HEK293 (cell line): ENCODE data around the gene AEBP2.

Experiments used
- EGR2 ChIP-seq: fragments of 450-650 bp; formaldehyde crosslinking; IDR thresholded peaks from 2 replicates; pipeline ENCODE4 v1.5.1; 2016; ENCODE audit warnings: low read depth, missing biosample characterization, missing genetic modification characterization
- KLF8 ChIP-seq: fragments of 450-650 bp; formaldehyde crosslinking; IDR thresholded peaks from 2 replicates; pipeline ENCODE4 v1.5.1; 2016; ENCODE audit warnings: missing biosample characterization, missing genetic modification characterization
- PRDM1 ChIP-seq: fragments of 450-650 bp; formaldehyde crosslinking; IDR thresholded peaks from 2 replicates; pipeline ENCODE4; 2016; ENCODE audit warnings: missing biosample characterization, missing genetic modification characterization
- PRDM10 ChIP-seq: fragments of 450-650 bp; formaldehyde crosslinking; IDR thresholded peaks from 2 replicates; pipeline ENCODE4 v1.5.1; 2016; ENCODE audit warnings: missing biosample characterization, missing genetic modification characterization
- SCRT1 ChIP-seq: fragments of 450-650 bp; formaldehyde crosslinking; IDR thresholded peaks from 2 replicates; pipeline ENCODE4 v1.5.1; 2016; ENCODE audit warnings: missing biosample characterization, missing genetic modification characterization, borderline replicate concordance
- TRIM28 ChIP-seq: IDR thresholded peaks from 2 replicates; pipeline ENCODE4 v1.6.1; 2011; ENCODE audit warnings: low read length, control low read depth, borderline replicate concordance
- YY1 ChIP-seq: fragments of 450-650 bp; formaldehyde crosslinking; IDR thresholded peaks from 2 replicates; pipeline ENCODE4 v1.5.1; 2018; ENCODE audit warnings: missing biosample characterization, missing genetic modification characterization
- ZBTB1 ChIP-seq: fragments of 450-650 bp; formaldehyde crosslinking; IDR thresholded peaks from 2 replicates; pipeline ENCODE4 v1.5.1; 2016; ENCODE audit warnings: missing biosample characterization, missing genetic modification characterization
- ZBTB44 ChIP-seq: fragments of 450-650 bp; IDR thresholded peaks from 2 replicates; pipeline ENCODE4 v1.5.1; 2018; ENCODE audit warnings: missing biosample characterization, mild to moderate bottlenecking, missing genetic modification characterization
- ZBTB48 ChIP-seq: fragments of 450-650 bp; formaldehyde crosslinking; IDR thresholded peaks from 2 replicates; pipeline ENCODE4 v1.5.1; 2016; ENCODE audit warnings: missing biosample characterization, missing genetic modification characterization
- ZFHX2 ChIP-seq: fragments of 450-650 bp; formaldehyde crosslinking; conservative IDR thresholded peaks from 2 replicates; pipeline ENCODE4 v1.5.1; 2016; ENCODE audit warnings: missing biosample characterization, missing genetic modification characterization
- ZFP69B ChIP-seq: fragments of 450-650 bp; formaldehyde crosslinking; IDR thresholded peaks from 2 replicates; pipeline ENCODE4 v1.5.1; 2016; ENCODE audit warnings: missing biosample characterization, missing genetic modification characterization
- ZNF214 ChIP-seq: fragments of 450-650 bp; formaldehyde crosslinking; IDR thresholded peaks from 2 replicates; pipeline ENCODE4 v1.5.1; 2017; ENCODE audit warnings: missing biosample characterization, mild to moderate bottlenecking, missing genetic modification characterization, borderline replicate concordance
- ZNF239 ChIP-seq: fragments of 450-650 bp; formaldehyde crosslinking; IDR thresholded peaks from 2 replicates; pipeline ENCODE4 v1.5.1; 2016; ENCODE audit warnings: missing biosample characterization, missing genetic modification characterization
- ZNF24 ChIP-seq: fragments of 450-650 bp; formaldehyde crosslinking; IDR thresholded peaks from 2 replicates; pipeline ENCODE4 v1.5.1; 2016; ENCODE audit warnings: missing biosample characterization, missing genetic modification characterization
- ZNF362 ChIP-seq: fragments of 450-650 bp; formaldehyde crosslinking; IDR thresholded peaks from 2 replicates; pipeline ENCODE4 v1.5.1; 2016; ENCODE audit warnings: missing biosample characterization, missing genetic modification characterization
- ZNF449 ChIP-seq: fragments of 450-650 bp; formaldehyde crosslinking; IDR thresholded peaks from 2 replicates; pipeline ENCODE4 v1.5.1; 2017; ENCODE audit warnings: missing biosample characterization, mild to moderate bottlenecking, missing genetic modification characterization, moderate library complexity
- ZNF624 ChIP-seq: fragments of 450-650 bp; formaldehyde crosslinking; IDR thresholded peaks from 2 replicates; pipeline ENCODE4 v1.5.1; 2017; ENCODE audit warnings: missing biosample characterization, missing genetic modification characterization
- ZNF660 ChIP-seq: fragments of 450-650 bp; IDR thresholded peaks from 2 replicates; pipeline ENCODE4 v1.5.1; 2018; ENCODE audit warnings: missing biosample characterization, mild to moderate bottlenecking, missing genetic modification characterization
- ZNF777 ChIP-seq: fragments of 450-650 bp; formaldehyde crosslinking; IDR thresholded peaks from 2 replicates; pipeline ENCODE4 v1.5.1; 2017; ENCODE audit warnings: missing biosample characterization, missing genetic modification characterization, borderline replicate concordance
- ZSCAN23 ChIP-seq: fragments of 450-650 bp; formaldehyde crosslinking; IDR thresholded peaks from 2 replicates; pipeline ENCODE4 v1.5.1; 2016; ENCODE audit warnings: missing biosample characterization, missing genetic modification characterization
- TF ChIP-seq, protein P1 (sequence below): fragments of 450-650 bp; IDR thresholded peaks from 2 replicates; pipeline ENCODE4 v1.5.1; 2018; ENCODE audit warnings: missing biosample characterization, missing genetic modification characterization
- TF ChIP-seq, protein P2 (sequence below): fragments of 450-650 bp; formaldehyde crosslinking; IDR thresholded peaks from 2 replicates; pipeline ENCODE4 v1.5.1; 2016; ENCODE audit warnings: missing biosample characterization, missing genetic modification characterization
- TF ChIP-seq, protein P3 (sequence below): fragments of 450-650 bp; formaldehyde crosslinking; conservative IDR thresholded peaks from 2 replicates; pipeline ENCODE4 v1.5.1; 2016; ENCODE audit warnings: low read depth, missing biosample characterization, missing genetic modification characterization

The AEBP2 gene

DNA sequence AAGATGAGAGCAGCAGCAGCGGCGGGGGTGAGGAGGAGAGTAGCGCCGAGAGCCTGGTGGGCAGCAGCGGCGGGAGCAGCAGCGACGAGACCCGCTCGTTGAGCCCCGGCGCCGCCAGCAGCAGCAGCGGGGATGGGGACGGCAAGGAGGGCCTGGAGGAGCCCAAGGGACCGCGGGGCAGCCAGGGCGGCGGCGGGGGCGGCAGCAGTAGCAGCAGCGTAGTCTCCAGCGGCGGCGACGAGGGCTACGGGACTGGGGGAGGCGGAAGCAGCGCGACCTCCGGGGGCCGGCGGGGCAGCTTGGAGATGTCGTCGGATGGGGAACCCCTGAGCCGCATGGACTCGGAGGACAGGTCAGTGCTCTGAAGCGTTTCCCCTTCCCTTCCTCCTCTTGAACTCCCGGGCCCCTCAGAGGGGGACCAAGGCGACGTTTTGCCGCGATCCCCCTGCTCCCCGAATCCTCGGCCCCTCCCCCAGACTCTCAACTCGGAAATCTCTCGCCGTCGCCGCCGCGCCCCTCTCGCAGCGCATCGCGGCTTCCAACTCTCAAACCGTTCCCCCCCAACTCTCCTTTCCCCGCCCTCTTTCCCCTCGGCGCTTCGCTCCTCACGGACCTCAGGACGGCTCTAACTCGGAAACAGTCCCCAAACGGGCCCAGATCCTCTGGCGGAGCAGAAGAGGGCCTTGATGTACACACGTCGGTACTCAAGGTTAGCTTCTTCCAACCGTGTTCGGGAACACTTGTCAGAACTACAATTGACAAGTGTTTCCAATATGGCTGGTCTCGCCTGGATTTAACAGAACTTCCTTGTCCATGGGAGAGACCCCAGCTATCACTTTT, 947 bp downstream of the AEBP2 start (continued):
- TF ChIP-seq, protein P1, sequence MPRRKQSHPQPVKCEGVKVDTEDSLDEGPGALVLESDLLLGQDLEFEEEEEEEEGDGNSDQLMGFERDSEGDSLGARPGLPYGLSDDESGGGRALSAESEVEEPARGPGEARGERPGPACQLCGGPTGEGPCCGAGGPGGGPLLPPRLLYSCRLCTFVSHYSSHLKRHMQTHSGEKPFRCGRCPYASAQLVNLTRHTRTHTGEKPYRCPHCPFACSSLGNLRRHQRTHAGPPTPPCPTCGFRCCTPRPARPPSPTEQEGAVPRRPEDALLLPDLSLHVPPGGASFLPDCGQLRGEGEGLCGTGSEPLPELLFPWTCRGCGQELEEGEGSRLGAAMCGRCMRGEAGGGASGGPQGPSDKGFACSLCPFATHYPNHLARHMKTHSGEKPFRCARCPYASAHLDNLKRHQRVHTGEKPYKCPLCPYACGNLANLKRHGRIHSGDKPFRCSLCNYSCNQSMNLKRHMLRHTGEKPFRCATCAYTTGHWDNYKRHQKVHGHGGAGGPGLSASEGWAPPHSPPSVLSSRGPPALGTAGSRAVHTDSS (tag by site-specific recombination) = peak; percentile 58; the same call in 1 of the 2 replicates
- TF ChIP-seq ZBTB48 (peak; percentile 44; the same call in 1 of the 2 replicates), ZBTB44 (tag by site-specific recombination) (no peak), ZBTB1 (tag by site-specific recombination) (no peak), ZNF660 (tag by site-specific recombination) (0 out of 2 replicates have a peak, but pooled peaks have one; percentile 13), ZNF362 (tag by site-specific recombination) (no peak), ZFP69B (tag by site-specific recombination) (no peak), TRIM28 (no peak), ZNF239 (no peak), ZNF449 (tag by site-specific recombination) (no peak), ZNF214 (no peak), ZNF24 (no peak), ZNF777 (tag by site-specific recombination) (no peak), SCRT1 (tag by site-specific recombination) (0 out of 2 replicates have a peak, but pooled peaks have one; percentile 46), PRDM1 (tag by site-specific recombination) (peak; percentile 74), ZFHX2 (tag by site-specific recombination) (peak; percentile 61), EGR2 (peak; percentile 18; the same call in 1 of the 2 replicates), PRDM10 (tag by site-specific recombination) (peak; percentile 79), ZSCAN23 (tag by site-specific recombination) (no peak), ZNF624 (no peak), KLF8 (tag by site-specific recombination) (peak; percentile 14; the same call in 1 of the 2 replicates), YY1 (tag by site-specific recombination) (0 out of 2 replicates have a peak, but pooled peaks have one; percentile 28)
- TF ChIP-seq, protein P2, sequence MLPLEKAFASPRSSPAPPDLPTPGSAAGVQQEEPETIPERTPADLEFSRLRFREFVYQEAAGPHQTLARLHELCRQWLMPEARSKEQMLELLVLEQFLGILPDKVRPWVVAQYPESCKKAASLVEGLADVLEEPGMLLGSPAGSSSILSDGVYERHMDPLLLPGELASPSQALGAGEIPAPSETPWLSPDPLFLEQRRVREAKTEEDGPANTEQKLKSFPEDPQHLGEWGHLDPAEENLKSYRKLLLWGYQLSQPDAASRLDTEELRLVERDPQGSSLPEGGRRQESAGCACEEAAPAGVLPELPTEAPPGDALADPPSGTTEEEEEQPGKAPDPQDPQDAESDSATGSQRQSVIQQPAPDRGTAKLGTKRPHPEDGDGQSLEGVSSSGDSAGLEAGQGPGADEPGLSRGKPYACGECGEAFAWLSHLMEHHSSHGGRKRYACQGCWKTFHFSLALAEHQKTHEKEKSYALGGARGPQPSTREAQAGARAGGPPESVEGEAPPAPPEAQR (tag by site-specific recombination) = no peak
- TF ChIP-seq, protein P3, sequence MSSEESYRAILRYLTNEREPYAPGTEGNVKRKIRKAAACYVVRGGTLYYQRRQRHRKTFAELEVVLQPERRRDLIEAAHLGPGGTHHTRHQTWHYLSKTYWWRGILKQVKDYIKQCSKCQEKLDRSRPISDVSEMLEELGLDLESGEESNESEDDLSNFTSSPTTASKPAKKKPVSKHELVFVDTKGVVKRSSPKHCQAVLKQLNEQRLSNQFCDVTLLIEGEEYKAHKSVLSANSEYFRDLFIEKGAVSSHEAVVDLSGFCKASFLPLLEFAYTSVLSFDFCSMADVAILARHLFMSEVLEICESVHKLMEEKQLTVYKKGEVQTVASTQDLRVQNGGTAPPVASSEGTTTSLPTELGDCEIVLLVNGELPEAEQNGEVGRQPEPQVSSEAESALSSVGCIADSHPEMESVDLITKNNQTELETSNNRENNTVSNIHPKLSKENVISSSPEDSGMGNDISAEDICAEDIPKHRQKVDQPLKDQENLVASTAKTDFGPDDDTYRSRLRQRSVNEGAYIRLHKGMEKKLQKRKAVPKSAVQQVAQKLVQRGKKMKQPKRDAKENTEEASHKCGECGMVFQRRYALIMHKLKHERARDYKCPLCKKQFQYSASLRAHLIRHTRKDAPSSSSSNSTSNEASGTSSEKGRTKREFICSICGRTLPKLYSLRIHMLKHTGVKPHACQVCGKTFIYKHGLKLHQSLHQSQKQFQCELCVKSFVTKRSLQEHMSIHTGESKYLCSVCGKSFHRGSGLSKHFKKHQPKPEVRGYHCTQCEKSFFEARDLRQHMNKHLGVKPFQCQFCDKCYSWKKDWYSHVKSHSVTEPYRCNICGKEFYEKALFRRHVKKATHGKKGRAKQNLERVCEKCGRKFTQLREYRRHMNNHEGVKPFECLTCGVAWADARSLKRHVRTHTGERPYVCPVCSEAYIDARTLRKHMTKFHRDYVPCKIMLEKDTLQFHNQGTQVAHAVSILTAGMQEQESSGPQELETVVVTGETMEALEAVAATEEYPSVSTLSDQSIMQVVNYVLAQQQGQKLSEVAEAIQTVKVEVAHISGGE (tag by site-specific recombination) = peak; percentile 68
